Stimulated activated memory B cell treated with anti-CD40 and anti-IgM and Interleukin-4, amounts not matched to agents 10 μg/mL and 1 μg/mL and 100 μg/mL, for 72 hours (primary cell): ENCODE data around the gene HMGA1.

ENCODE experiments used
- ATAC-seq: fragments of 150-1000 bp; cut with Tn5 transposase; 2 replicates; pipeline ENCODE4 v1.10.0; 2021
- H3K27ac Mint-ChIP-seq: one replicate; pipeline ENCODE4 v1.8.0; 2022; ENCODE audit warnings: mild to moderate bottlenecking, mixed read lengths
- H3K27me3 Mint-ChIP-seq: one replicate; pipeline ENCODE4 v1.8.0; 2022; ENCODE audit warnings: mixed read lengths
- H3K36me3 Mint-ChIP-seq: one replicate; pipeline ENCODE4 v1.8.0; 2022; ENCODE audit warnings: mixed read lengths
- H3K4me1 Mint-ChIP-seq: one replicate; pipeline ENCODE4 v1.8.0; 2022; ENCODE audit warnings: mixed read lengths
- H3K4me3 Mint-ChIP-seq: one replicate; pipeline ENCODE4 v1.8.0; 2022; ENCODE audit warnings: mild to moderate bottlenecking, moderate library complexity, mixed read lengths
- H3K9me3 Mint-ChIP-seq: one replicate; pipeline ENCODE4 v1.8.0; 2022; ENCODE audit warnings: mixed read lengths

HMGA1 gene

GRCh38 chr6:34280216-34280615 is 43.5 kb downstream of the HMGA1 start:
- H3K27ac Mint-ChIP-seq = no peak overlapping the region
- H3K9me3 Mint-ChIP-seq = no peaks in the 10 kb centered on the region
- peaks cover 25% of the 10 kb centered on the region for H3K4me1 Mint-ChIP-seq
- H3K4me3 Mint-ChIP-seq = no peak overlapping the region
- no peaks in the 10 kb centered on the region for H3K27me3 Mint-ChIP-seq
- peaks cover 56% of the 10 kb centered on the region for H3K36me3 Mint-ChIP-seq
- ATAC-seq = no peak

DNA sequence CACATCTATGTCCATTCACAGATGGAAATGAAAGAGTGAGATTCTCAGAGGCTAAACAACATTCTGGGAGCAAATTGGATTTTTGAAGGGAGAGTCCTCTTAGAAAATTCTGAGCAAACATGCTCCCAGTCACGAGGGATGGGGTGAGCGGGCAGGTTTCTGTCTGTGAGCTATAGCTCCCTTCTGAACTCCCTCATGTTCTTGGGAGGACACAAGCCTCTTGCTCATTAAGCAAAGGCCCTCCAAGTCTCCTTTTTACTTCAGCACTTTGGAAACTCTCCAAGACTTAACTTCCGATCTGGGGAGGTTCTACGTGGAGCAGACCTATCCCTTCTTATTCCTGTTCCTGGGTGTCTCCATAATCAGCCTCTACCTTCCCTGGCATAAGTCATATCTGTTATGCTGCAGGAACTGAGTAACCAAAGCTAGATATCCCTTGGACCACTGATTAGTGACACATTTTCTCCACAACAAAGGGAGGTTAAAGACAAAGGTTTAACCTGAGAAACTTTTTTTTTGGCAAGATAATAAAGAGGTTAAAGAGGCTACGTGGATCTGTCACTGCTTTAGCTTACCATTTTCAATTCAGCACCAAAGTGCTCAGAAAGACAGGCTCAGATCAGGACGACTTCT is 45.1 kb downstream of the HMGA1 start:
- peaks cover 56% of the 10 kb centered on the region for H3K36me3 Mint-ChIP-seq
- no peaks in the 10 kb centered on the region for H3K27me3 Mint-ChIP-seq
- H3K4me3 Mint-ChIP-seq = no peak overlapping the region
- ATAC-seq = no peak
- H3K9me3 Mint-ChIP-seq = no peaks in the 10 kb centered on the region
- no peak overlapping the region for H3K27ac Mint-ChIP-seq
- H3K4me1 Mint-ChIP-seq = peaks cover 22% of the 10 kb centered on the region

GRCh38 chr6:34284563-34285447 is 48.1 kb downstream of the HMGA1 start:
- Mint-ChIP-seq H3K4me1 (peaks cover 14% of the 10 kb centered on the region), H3K36me3 (peaks cover 62% of the 10 kb centered on the region), H3K9me3 (no peaks in the 10 kb centered on the region), H3K4me3 (no peak overlapping the region), H3K27ac (peak overlapping the region; percentile 42), H3K27me3 (no peaks in the 10 kb centered on the region)
- peak; percentile 69 for ATAC-seq

GRCh38 chr6:34285448-34286164 is 48.9 kb downstream of the HMGA1 start:
- ATAC-seq = no peak
- Mint-ChIP-seq H3K4me3 (no peak overlapping the region), H3K9me3 (no peaks in the 10 kb centered on the region), H3K27ac (peak overlapping the region; percentile 42), H3K4me1 (peaks cover 14% of the 10 kb centered on the region), H3K36me3 (peaks cover 55% of the 10 kb centered on the region), H3K27me3 (no peaks in the 10 kb centered on the region)

GRCh38 chr6:34288581-34288980 is 51.9 kb downstream of the HMGA1 start:
- Mint-ChIP-seq H3K9me3 (no peaks in the 10 kb centered on the region), H3K4me3 (no peak overlapping the region), H3K4me1 (peaks cover 19% of the 10 kb centered on the region), H3K27ac (no peak overlapping the region), H3K27me3 (no peaks in the 10 kb centered on the region), H3K36me3 (peaks cover 50% of the 10 kb centered on the region)
- no peak for ATAC-seq

DNA sequence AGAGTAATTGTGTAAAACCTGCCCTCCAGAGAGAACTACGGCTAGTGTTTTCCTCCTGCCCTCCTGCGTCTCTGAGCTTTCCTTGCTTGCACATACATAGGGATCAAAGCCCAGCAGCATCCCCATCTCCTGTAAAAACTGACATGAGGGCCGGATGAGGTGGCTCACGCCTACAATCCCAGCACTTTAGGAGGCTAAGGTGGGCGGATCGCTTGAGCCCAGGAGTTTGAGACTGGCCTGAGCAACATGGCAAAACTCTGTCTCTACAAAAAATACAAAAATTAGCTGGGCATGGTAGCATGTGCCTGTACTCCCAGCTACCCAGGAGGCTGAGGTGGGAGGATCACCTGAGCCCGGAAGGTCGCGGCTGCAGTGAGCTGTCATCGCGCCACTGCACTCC is 52.5 kb downstream of the HMGA1 start:
- H3K4me1 Mint-ChIP-seq = peaks cover 18% of the 10 kb centered on the region
- no peak for ATAC-seq
- peaks cover 51% of the 10 kb centered on the region for H3K36me3 Mint-ChIP-seq
- H3K9me3 Mint-ChIP-seq = no peaks in the 10 kb centered on the region
- no peak overlapping the region for H3K27ac Mint-ChIP-seq
- H3K4me3 Mint-ChIP-seq = no peak overlapping the region
- H3K27me3 Mint-ChIP-seq = no peaks in the 10 kb centered on the region

DNA sequence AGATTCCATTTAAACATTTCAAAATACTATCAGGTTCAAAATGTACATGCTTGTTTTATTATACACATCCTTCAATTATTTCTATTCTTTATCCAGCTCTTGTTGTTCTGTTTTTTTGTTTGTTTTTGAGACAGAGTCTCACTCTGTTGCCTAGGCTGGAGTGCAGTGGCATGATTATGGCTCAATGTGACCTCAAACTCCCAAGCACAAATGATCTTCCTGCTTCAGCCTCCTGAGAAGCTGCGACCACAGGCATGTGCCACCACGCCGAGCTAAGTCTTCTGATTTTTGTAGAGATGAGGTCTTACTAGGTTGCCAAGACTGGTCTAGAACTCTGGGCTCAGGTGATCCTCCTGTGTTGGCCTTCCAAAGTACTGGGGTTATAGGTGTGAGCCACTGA is 56.3 kb downstream of the HMGA1 start:
- Mint-ChIP-seq H3K9me3 (no peaks in the 10 kb centered on the region), H3K4me3 (no peak overlapping the region), H3K27me3 (no peaks in the 10 kb centered on the region), H3K4me1 (peaks cover 27% of the 10 kb centered on the region), H3K27ac (peak overlapping the region; percentile 22), H3K36me3 (peaks cover 40% of the 10 kb centered on the region)
- ATAC-seq = no peak

GRCh38 chr6:34295721-34296120 is 59.0 kb downstream of the HMGA1 start:
- peaks cover 23% of the 10 kb centered on the region for H3K36me3 Mint-ChIP-seq
- H3K9me3 Mint-ChIP-seq = no peaks in the 10 kb centered on the region
- H3K27me3 Mint-ChIP-seq = no peaks in the 10 kb centered on the region
- peak overlapping the region; percentile 51 for H3K4me3 Mint-ChIP-seq
- ATAC-seq = peak; percentile 92
- H3K4me1 Mint-ChIP-seq = peaks cover 44% of the 10 kb centered on the region
- peak overlapping the region; percentile 84 for H3K27ac Mint-ChIP-seq
